Measurements from ENCODE around the gene MRPS9.

GRCh38 chr2:105080461-105080860, 42.6 kb downstream of the MRPS9 start:
- no peak for TF ChIP-seq CTCF (conservative IDR thresholded peaks at IDR 0.05)
- TF ChIP-seq ZFX (IDR thresholded peaks at IDR 0.05) = no peak
